Loucy (cell line): ENCODE results near the gene RPS28.

Source experiments
- H2AFZ ChIP-seq: fragments of 200-600 bp; sonication (generic); 2 replicates; pipeline ENCODE4 v1.6.0; 2016; ENCODE audit warnings: antibody characterized with exemption, mild to moderate bottlenecking, low read length, moderate library complexity
- H3F3A ChIP-seq: fragments of 200-600 bp; 2 replicates; pipeline ENCODE4 v1.6.0; 2016; ENCODE audit warnings: antibody characterized with exemption, low read depth, mild to moderate bottlenecking
- H3K27me3 ChIP-seq: fragments of 200-600 bp; sonication (generic); 2 replicates; pipeline ENCODE4 v1.6.1; 2014; ENCODE audit warnings: low read length, mild to moderate bottlenecking; ENCODE audit not compliant: insufficient read depth, poor library complexity, severe bottlenecking
- H3K36me3 ChIP-seq: fragments of 200-600 bp; sonication (generic); 2 replicates; pipeline ENCODE4 v1.6.1; 2016; ENCODE audit warnings: low read length; ENCODE audit not compliant: insufficient read depth
- H3K4me1 ChIP-seq: fragments of 200-600 bp; sonication (generic); 2 replicates; pipeline ENCODE4 v1.5.1; 2014; ENCODE audit warnings: low read length, mild to moderate bottlenecking; ENCODE audit not compliant: insufficient read depth, poor library complexity, severe bottlenecking
- H3K4me2 ChIP-seq: fragments of 200-600 bp; sonication (generic); 2 replicates; pipeline ENCODE4 v1.6.0; 2014; ENCODE audit warnings: antibody characterized with exemption, low read length, low read depth, mild to moderate bottlenecking; ENCODE audit not compliant: poor library complexity, severe bottlenecking
- H3K4me3 ChIP-seq: fragments of 200-600 bp; sonication (generic); 2 replicates; pipeline ENCODE4 v1.5.1; 2014; ENCODE audit warnings: low read length, mild to moderate bottlenecking, mixed read lengths; ENCODE audit not compliant: poor library complexity, severe bottlenecking
- H3K79me2 ChIP-seq: fragments of 200-600 bp; sonication (generic); 2 replicates; pipeline ENCODE4 v1.6.1; 2014; ENCODE audit warnings: low read length; ENCODE audit not compliant: insufficient read depth
- H3K9ac ChIP-seq: fragments of 200-600 bp; sonication (generic); 2 replicates; pipeline ENCODE4 v1.6.0; 2014; ENCODE audit warnings: mild to moderate bottlenecking, low read depth, low read length, moderate library complexity; ENCODE audit not compliant: poor library complexity, severe bottlenecking
- H3K9me2 ChIP-seq: fragments of 200-600 bp; sonication (generic); replicated peaks from 2 replicates; pipeline ENCODE4 v1.6.1; 2016; ENCODE audit warnings: low read depth, low read length, mixed read lengths
- H3K9me3 ChIP-seq: fragments of 200-600 bp; sonication (generic); 2 replicates; pipeline ENCODE4 v1.6.1; 2014; ENCODE audit warnings: mild to moderate bottlenecking, antibody characterized with exemption, low read length, low read depth; ENCODE audit not compliant: insufficient read depth
- H4K20me1 ChIP-seq: fragments of 200-600 bp; sonication (generic); 2 replicates; pipeline ENCODE4 v1.6.0; 2014; ENCODE audit warnings: antibody characterized with exemption, low read length, mild to moderate bottlenecking; ENCODE audit not compliant: insufficient read depth, poor library complexity, severe bottlenecking
- CTCF ChIP-seq: fragments of 200-600 bp; sonication (generic); conservative IDR thresholded peaks from 2 replicates; pipeline ENCODE4 v1.5.1; 2014; ENCODE audit warnings: mild to moderate bottlenecking, antibody characterized with exemption, low read length
- EZH2phosphoT487 ChIP-seq: fragments of 200-600 bp; IDR thresholded peaks from 2 replicates; pipeline ENCODE4 v1.6.1; 2018; ENCODE audit warnings: antibody characterized with exemption, mild to moderate bottlenecking, moderate library complexity, borderline replicate concordance

The RPS28 gene

GRCh38 chr19:8302734-8303133 is 18.6 kb upstream of the RPS28 start:
- Histone ChIP-seq H3K4me1 (peaks cover 20% of the 10 kb centered on the region), H3K36me3 (peaks cover 11% of the 10 kb centered on the region; the same call in 1 of the 2 replicates)

GRCh38 chr19:8304841-8305621 is 16.3 kb upstream of the RPS28 start:
- Histone ChIP-seq H3K4me1 (peaks cover 20% of the 10 kb centered on the region), H2AFZ (no peak overlapping the region), H3K4me2 (peak overlapping the region; percentile 87), H3F3A (no peaks in the 10 kb centered on the region), H3K79me2 (peaks cover 51% of the 10 kb centered on the region), H3K9ac (peak overlapping the region; percentile 13), H3K4me3 (no peak overlapping the region), H3K27me3 (no peaks in the 10 kb centered on the region), H3K9me2 (no peaks in the 10 kb centered on the region), H3K36me3 (peaks cover 11% of the 10 kb centered on the region; the same call in 1 of the 2 replicates), H4K20me1 (peaks cover 8% of the 10 kb centered on the region), H3K9me3 (no peaks in the 10 kb centered on the region)
- TF ChIP-seq CTCF (no peak), EZH2phosphoT487 (no peak)

More at GRCh38 chr19:8302734-8303133, 18.6 kb upstream of the RPS28 start:
- Histone ChIP-seq H3K79me2 (peaks cover 34% of the 10 kb centered on the region), H3K4me3 (no peak overlapping the region), H3F3A (no peaks in the 10 kb centered on the region), H3K9me2 (no peaks in the 10 kb centered on the region), H3K27me3 (no peaks in the 10 kb centered on the region), H2AFZ (no peak overlapping the region), H3K9ac (no peak overlapping the region), H3K4me2 (no peak overlapping the region), H4K20me1 (peaks cover 8% of the 10 kb centered on the region), H3K9me3 (no peaks in the 10 kb centered on the region)
- TF ChIP-seq CTCF (no peak), EZH2phosphoT487 (no peak)

- H3K4me3 ChIP-seq = peak overlapping the region; percentile 92
- peaks cover 8% of the 10 kb centered on the region for H4K20me1 ChIP-seq
- TF ChIP-seq CTCF (no peak), EZH2phosphoT487 (no peak)
- peaks cover 11% of the 10 kb centered on the region; the same call in 1 of the 2 replicates for H3K36me3 ChIP-seq
- H3K79me2 ChIP-seq = peaks cover 51% of the 10 kb centered on the region
- H3K9me2 ChIP-seq = no peaks in the 10 kb centered on the region
- peak overlapping the region; percentile 83 for H3K9ac ChIP-seq
- H3F3A ChIP-seq = no peaks in the 10 kb centered on the region
- H3K27me3 ChIP-seq = no peaks in the 10 kb centered on the region
- H2AFZ ChIP-seq = no peak overlapping the region
- no peaks in the 10 kb centered on the region for H3K9me3 ChIP-seq
- peak overlapping the region; percentile 87 for H3K4me2 ChIP-seq
- H3K4me1 ChIP-seq = peaks cover 20% of the 10 kb centered on the region
Measured at GRCh38 chr19:8305798-8306197, 15.5 kb upstream of the RPS28 start.
